Measurements from ENCODE around the gene LMO7.

DNA sequence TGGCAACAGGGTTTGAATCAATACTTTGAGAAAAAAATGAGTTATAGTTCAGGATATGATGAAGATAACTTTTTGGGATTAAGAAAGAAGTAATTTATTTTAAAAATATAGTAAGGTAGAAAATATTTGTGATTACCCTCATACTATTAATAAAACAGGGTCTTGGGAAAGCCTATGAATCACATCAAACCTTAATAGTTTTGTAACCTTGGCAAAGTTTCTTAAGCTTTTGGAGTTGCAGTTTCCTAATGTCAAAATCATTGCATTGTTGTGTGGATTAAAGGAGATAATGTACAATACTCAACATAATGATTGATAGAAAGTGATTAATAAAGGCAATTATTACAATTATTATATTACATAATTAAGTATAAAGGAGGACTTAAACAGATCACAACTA lies 149.0 kb downstream of the LMO7 start:
- TF ChIP-seq, protein P1, sequence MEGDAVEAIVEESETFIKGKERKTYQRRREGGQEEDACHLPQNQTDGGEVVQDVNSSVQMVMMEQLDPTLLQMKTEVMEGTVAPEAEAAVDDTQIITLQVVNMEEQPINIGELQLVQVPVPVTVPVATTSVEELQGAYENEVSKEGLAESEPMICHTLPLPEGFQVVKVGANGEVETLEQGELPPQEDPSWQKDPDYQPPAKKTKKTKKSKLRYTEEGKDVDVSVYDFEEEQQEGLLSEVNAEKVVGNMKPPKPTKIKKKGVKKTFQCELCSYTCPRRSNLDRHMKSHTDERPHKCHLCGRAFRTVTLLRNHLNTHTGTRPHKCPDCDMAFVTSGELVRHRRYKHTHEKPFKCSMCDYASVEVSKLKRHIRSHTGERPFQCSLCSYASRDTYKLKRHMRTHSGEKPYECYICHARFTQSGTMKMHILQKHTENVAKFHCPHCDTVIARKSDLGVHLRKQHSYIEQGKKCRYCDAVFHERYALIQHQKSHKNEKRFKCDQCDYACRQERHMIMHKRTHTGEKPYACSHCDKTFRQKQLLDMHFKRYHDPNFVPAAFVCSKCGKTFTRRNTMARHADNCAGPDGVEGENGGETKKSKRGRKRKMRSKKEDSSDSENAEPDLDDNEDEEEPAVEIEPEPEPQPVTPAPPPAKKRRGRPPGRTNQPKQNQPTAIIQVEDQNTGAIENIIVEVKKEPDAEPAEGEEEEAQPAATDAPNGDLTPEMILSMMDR (IDR thresholded peaks at IDR 0.05), result no peak
- no peak for TF ChIP-seq POLR2A (IDR thresholded peaks at IDR 0.05)
- no peak for TF ChIP-seq POLR2AphosphoS5 (IDR thresholded peaks at IDR 0.05)

Data from breast epithelium (tissue), 3 donors.